Stimulated activated CD4-positive, alpha-beta T cell treated with anti-CD3 and anti-CD28 coated beads, Interleukin-15, amount 100 ng/mL, for 1 hour (primary cell): ENCODE data around the gene PRKAR2B.
A peak's percentile ranks its signal among the peaks of the same experiment; 100 is the strongest.
"Not testable (repeated sequence)": the region's sequence is repeated elsewhere in the genome, so short reads cannot be mapped to it uniquely, and the experiment has no call there.

Experiments
- DNase-seq, 2 donors: peaks; one replicate each; pipeline ENCODE4 v3.0.0-alpha.2; 2020; ENCODE audit warnings: low read depth in 1 of 2, low spot score in 1 of 2

Gene PRKAR2B

GRCh38 chr7:107152011-107152410 is 107.5 kb downstream of the PRKAR2B start:
- no peak for DNase-seq

- DNase-seq: no peak
Measured at GRCh38 chr7:107154826-107155225, 110.3 kb downstream of the PRKAR2B start.

- not testable (repeated sequence) for DNase-seq
Measured at GRCh38 chr7:107155726-107156125, 111.2 kb downstream of the PRKAR2B start.

GRCh38 chr7:107157091-107157490 is 112.6 kb downstream of the PRKAR2B start:
- no peak for DNase-seq

GRCh38 chr7:107158028-107158427 is 113.5 kb downstream of the PRKAR2B start:
- no peak for DNase-seq

- no peak for DNase-seq
Measured at GRCh38 chr7:107160389-107160788, 115.9 kb downstream of the PRKAR2B start.

- no peak for DNase-seq
Measured at GRCh38 chr7:107161415-107161814, 116.9 kb downstream of the PRKAR2B start.

- DNase-seq: no peak
Measured at GRCh38 chr7:107162475-107162874, 118.0 kb downstream of the PRKAR2B start.

GRCh38 chr7:107164092-107164491 is 119.6 kb downstream of the PRKAR2B start:
- no peak for DNase-seq

- no peak for DNase-seq
Measured at GRCh38 chr7:107165341-107165740, 120.8 kb downstream of the PRKAR2B start.

GRCh38 chr7:107166736-107167426 is 122.4 kb downstream of the PRKAR2B start:
- DNase-seq: no peak

GRCh38 chr7:107167483-107168232 is 123.2 kb downstream of the PRKAR2B start:
- DNase-seq: peak in 1 of 2 donors; percentile 44

GRCh38 chr7:107168233-107169119 is 124.0 kb downstream of the PRKAR2B start, which contains the start of gene HBP1:
HBP1 (plus strand) TSS chr7:107169003; CDS start chr7:107179894, 10,891 bp downstream.
- DNase-seq: peak; percentile 88 to 95

- peak; percentile 61 to 69 for DNase-seq
Measured at GRCh38 chr7:107169120-107170050, 124.9 kb downstream of the PRKAR2B start.

- no peak for DNase-seq
Measured at GRCh38 chr7:107170051-107170915, 125.8 kb downstream of the PRKAR2B start.

- no peak for DNase-seq
Measured at GRCh38 chr7:107171496-107171895, 127.0 kb downstream of the PRKAR2B start.

GRCh38 chr7:107172276-107173032 is 127.9 kb downstream of the PRKAR2B start:
- no peak for DNase-seq

- DNase-seq: no peak
Measured at GRCh38 chr7:107173191-107173590, 128.7 kb downstream of the PRKAR2B start.
